ENCODE results near the gene UGT1A6. TPM values are rescaled to one million over a fixed set of nuclear protein-coding genes. Genes with fewer than 3 reads are reported as not detected.

The UGT1A6 gene
- total RNA-seq, 1 experiment from 2014 or later, result 2.2 TPM

- Histone ChIP-seq H3K9ac (ENCODE audit: low read length) (no peak overlapping the region), H3K36me3 (ENCODE audit: low read depth, low read length) (no peaks in the 10 kb centered on the region), H3K9me2 (replicated peaks; ENCODE audit: low read length) (no peaks in the 10 kb centered on the region), H3K4me3 (ENCODE audit: low read length) (no peak overlapping the region), H2AFZ (ENCODE audit: low read length) (no peak overlapping the region), H3K4me2 (ENCODE audit: low read length) (no peak overlapping the region), H3K9me3 (ENCODE audit: low read length) (no peaks in the 10 kb centered on the region), H3K79me2 (ENCODE audit: low read length) (no peaks in the 10 kb centered on the region), H3F3A (ENCODE audit: low read length, unreplicated experiment) (no peaks in the 10 kb centered on the region), H3K27ac (ENCODE audit: low read length) (no peak overlapping the region), H3K27me3 (ENCODE audit: low read length) (no peaks in the 10 kb centered on the region), H3K4me1 (ENCODE audit: insufficient read depth, low read length) (no peaks in the 10 kb centered on the region), H4K20me1 (ENCODE audit: low read length) (no peaks in the 10 kb centered on the region)
- no TSS peak for BruUV-seq (replicated peaks)
- DNase-seq (no peak), ATAC-seq (no peak)
- intact Hi-C loops (cut with micrococcal nuclease), result no loop called here
- POLR2A ChIA-PET (ENCODE audit: unreplicated experiment), result no interaction called here
- TF ChIP-seq EZH2 (IDR thresholded peaks at IDR 0.05; ENCODE audit: low read length, unreplicated experiment), result no peak
- no peak for TF ChIP-seq EZH2phosphoT487 (IDR thresholded peaks at IDR 0.05; ENCODE audit: borderline replicate concordance, low read length)
- CTCF ChIA-PET, result no interaction called here
Measured at GRCh38 chr2:233795735-233796171, 103.1 kb downstream of the UGT1A6 start.

- no peak overlapping the region for H3K4me2 ChIP-seq (ENCODE audit: low read length)
- no peaks in the 10 kb centered on the region for H3K36me3 ChIP-seq (ENCODE audit: low read depth, low read length)
- no peak for DNase-seq
- H3K4me1 ChIP-seq (ENCODE audit: insufficient read depth, low read length), result peaks cover 4% of the 10 kb centered on the region; the same call in 1 of the 2 replicates
- H2AFZ ChIP-seq (ENCODE audit: low read length), result no peak overlapping the region
- H3F3A ChIP-seq (ENCODE audit: low read length, unreplicated experiment), result no peaks in the 10 kb centered on the region
- H3K9me2 ChIP-seq (replicated peaks; ENCODE audit: low read length), result no peaks in the 10 kb centered on the region
- TF ChIP-seq, protein P1, sequence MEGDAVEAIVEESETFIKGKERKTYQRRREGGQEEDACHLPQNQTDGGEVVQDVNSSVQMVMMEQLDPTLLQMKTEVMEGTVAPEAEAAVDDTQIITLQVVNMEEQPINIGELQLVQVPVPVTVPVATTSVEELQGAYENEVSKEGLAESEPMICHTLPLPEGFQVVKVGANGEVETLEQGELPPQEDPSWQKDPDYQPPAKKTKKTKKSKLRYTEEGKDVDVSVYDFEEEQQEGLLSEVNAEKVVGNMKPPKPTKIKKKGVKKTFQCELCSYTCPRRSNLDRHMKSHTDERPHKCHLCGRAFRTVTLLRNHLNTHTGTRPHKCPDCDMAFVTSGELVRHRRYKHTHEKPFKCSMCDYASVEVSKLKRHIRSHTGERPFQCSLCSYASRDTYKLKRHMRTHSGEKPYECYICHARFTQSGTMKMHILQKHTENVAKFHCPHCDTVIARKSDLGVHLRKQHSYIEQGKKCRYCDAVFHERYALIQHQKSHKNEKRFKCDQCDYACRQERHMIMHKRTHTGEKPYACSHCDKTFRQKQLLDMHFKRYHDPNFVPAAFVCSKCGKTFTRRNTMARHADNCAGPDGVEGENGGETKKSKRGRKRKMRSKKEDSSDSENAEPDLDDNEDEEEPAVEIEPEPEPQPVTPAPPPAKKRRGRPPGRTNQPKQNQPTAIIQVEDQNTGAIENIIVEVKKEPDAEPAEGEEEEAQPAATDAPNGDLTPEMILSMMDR (conservative IDR thresholded peaks at IDR 0.05; ENCODE audit: low read depth, low read length), result no peak
- no peak for TF ChIP-seq EZH2phosphoT487 (IDR thresholded peaks at IDR 0.05; ENCODE audit: borderline replicate concordance, low read length)
- TF ChIP-seq EZH2 (IDR thresholded peaks at IDR 0.05; ENCODE audit: low read length, unreplicated experiment), result no peak
- no peaks in the 10 kb centered on the region for H4K20me1 ChIP-seq (ENCODE audit: low read length)
- H3K27me3 ChIP-seq (ENCODE audit: low read length), result no peaks in the 10 kb centered on the region
- H3K4me3 ChIP-seq (ENCODE audit: low read length), result no peak overlapping the region
- ChIA-PET CTCF (no interaction called here), POLR2A (ENCODE audit: unreplicated experiment) (no interaction called here)
- H3K79me2 ChIP-seq (ENCODE audit: low read length), result no peaks in the 10 kb centered on the region
- BruUV-seq (replicated peaks), result no TSS peak
- no peak for ATAC-seq
- H3K27ac ChIP-seq (ENCODE audit: low read length), result no peak overlapping the region
- intact Hi-C loops (cut with micrococcal nuclease), result no loop called here
- H3K9me3 ChIP-seq (ENCODE audit: low read length), result no peaks in the 10 kb centered on the region
- no peak overlapping the region for H3K9ac ChIP-seq (ENCODE audit: low read length)
Measured at GRCh38 chr2:233796254-233796653, 103.6 kb downstream of the UGT1A6 start.

DNA sequence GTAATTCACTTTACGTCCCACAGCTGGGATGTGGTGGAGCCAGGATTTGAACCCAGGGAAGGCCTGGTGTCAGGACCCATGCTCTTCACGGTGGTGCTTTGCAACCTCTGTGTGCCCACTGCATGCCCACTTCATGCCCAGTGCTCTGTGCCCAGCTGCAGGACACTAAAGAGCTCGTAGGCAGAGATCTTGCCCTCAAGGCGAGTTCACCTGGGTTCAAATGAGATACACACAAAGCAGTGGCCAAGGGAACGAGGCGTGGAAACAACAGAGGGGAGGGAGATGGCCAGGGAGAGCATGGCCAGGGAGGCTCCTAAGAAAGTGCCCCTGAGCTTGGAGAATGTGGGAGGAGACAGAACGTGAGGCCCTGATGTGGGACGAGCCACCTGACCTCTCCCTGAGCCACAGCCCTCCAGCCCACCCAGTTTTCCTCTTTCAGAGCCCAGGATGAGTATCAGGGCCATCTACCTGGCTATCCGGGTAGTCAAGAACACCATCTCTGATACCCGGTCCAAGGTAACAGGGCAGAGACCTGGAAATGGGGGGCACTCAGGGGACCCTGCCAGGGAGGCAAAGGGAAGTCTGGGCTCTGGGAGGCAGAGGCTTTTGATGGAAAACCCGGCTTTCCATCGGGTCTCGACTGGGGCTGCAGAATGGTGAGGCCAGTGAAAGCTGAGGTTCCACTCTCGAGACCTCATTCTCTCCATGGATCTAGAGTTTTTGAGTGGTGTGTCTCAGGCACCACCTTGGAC, 105.8 kb downstream of the UGT1A6 start:
- POLR2A ChIA-PET (ENCODE audit: unreplicated experiment), result no interaction called here
- H3F3A ChIP-seq (ENCODE audit: low read length, unreplicated experiment), result no peaks in the 10 kb centered on the region
- H3K4me3 ChIP-seq (ENCODE audit: low read length), result no peak overlapping the region
- BruUV-seq (replicated peaks), result no TSS peak
- H3K9ac ChIP-seq (ENCODE audit: low read length), result no peak overlapping the region
- CTCF ChIA-PET, result no interaction called here
- no peak for ATAC-seq
- H3K27me3 ChIP-seq (ENCODE audit: low read length), result no peaks in the 10 kb centered on the region
- H3K9me3 ChIP-seq (ENCODE audit: low read length), result no peaks in the 10 kb centered on the region
- H2AFZ ChIP-seq (ENCODE audit: low read length), result no peak overlapping the region
- no peaks in the 10 kb centered on the region for H3K79me2 ChIP-seq (ENCODE audit: low read length)
- no peaks in the 10 kb centered on the region for H4K20me1 ChIP-seq (ENCODE audit: low read length)
- H3K27ac ChIP-seq (ENCODE audit: low read length), result no peak overlapping the region
- TF ChIP-seq EZH2phosphoT487 (IDR thresholded peaks at IDR 0.05; ENCODE audit: borderline replicate concordance, low read length) (no peak), EZH2 (IDR thresholded peaks at IDR 0.05; ENCODE audit: low read length, unreplicated experiment) (no peak)
- TF ChIP-seq, protein P1 (conservative IDR thresholded peaks at IDR 0.05; ENCODE audit: low read depth, low read length), result no peak
- no peaks in the 10 kb centered on the region for H3K36me3 ChIP-seq (ENCODE audit: low read depth, low read length)
- no peak overlapping the region for H3K4me2 ChIP-seq (ENCODE audit: low read length)
- intact Hi-C loops (cut with micrococcal nuclease), result no loop called here
- H3K9me2 ChIP-seq (replicated peaks; ENCODE audit: low read length), result no peaks in the 10 kb centered on the region
- peaks cover 5% of the 10 kb centered on the region; the same call in 1 of the 2 replicates for H3K4me1 ChIP-seq (ENCODE audit: insufficient read depth, low read length)
- no peak for DNase-seq

All from PC-3 (cell line).